Suprapubic skin (tissue), 4 donors: Measurements from ENCODE around the gene AAK1. TPM values are rescaled to one million over a fixed set of nuclear protein-coding genes. Genes with fewer than 3 reads are reported as not detected.

Experiments
- DNase-seq, 2 donors: peaks; one replicate each; pipeline ENCODE4 v3.0.0-alpha.2; 2019; ENCODE audit warnings: low spot score in 2 of 2
- H3K27ac ChIP-seq: fragments of 200-600 bp; sonication (generic); one replicate; pipeline ENCODE4 v1.5.1; 2019
- H3K27me3 ChIP-seq: fragments of 200-600 bp; sonication (generic); one replicate; pipeline ENCODE4 v1.5.1; 2019
- H3K36me3 ChIP-seq: fragments of 200-600 bp; sonication (generic); one replicate; pipeline ENCODE4 v1.5.1; 2019
- H3K4me1 ChIP-seq: fragments of 200-600 bp; sonication (generic); one replicate; pipeline ENCODE4 v1.5.1; 2019
- H3K4me3 ChIP-seq: fragments of 200-600 bp; sonication (generic); one replicate; pipeline ENCODE4 v1.5.1; 2019; ENCODE audit warnings: mild to moderate bottlenecking
- H3K9me3 ChIP-seq: fragments of 200-600 bp; sonication (generic); one replicate; pipeline ENCODE4 v1.5.1; 2019
- CTCF ChIP-seq, 2 donors: fragments of 200-600 bp in 1 of 2; fragments of 450-650 bp in 1 of 2; sonication (generic) in 1 of 2; IDR thresholded peaks; one replicate each; pipeline ENCODE4 v1.5.1; 2016 to 2019; ENCODE audit warnings: antibody characterized with exemption in 2 of 2, mild to moderate bottlenecking in 1 of 2, moderate library complexity in 1 of 2
- EP300 ChIP-seq: sonication (generic); formaldehyde crosslinking; IDR thresholded peaks from one replicate; pipeline ENCODE4 v1.6.1; 2017; ENCODE audit warnings: antibody characterized with exemption
- POLR2A ChIP-seq, 2 donors: fragments of 450-650 bp; IDR thresholded peaks; one replicate each; pipeline ENCODE4 v1.6.1; 2017; ENCODE audit warnings: antibody characterized with exemption in 2 of 2, mild to moderate bottlenecking in 2 of 2, moderate library complexity in 2 of 2
- POLR2AphosphoS5 ChIP-seq, 3 donors: sonication (generic); formaldehyde crosslinking; IDR thresholded peaks; one replicate each; pipeline ENCODE4 v1.6.1; 2017; ENCODE audit warnings: antibody characterized with exemption in 3 of 3
- WGBS: methylation state at CpG from one replicate; pipeline ENCODE4 v1.1.5; 2018; 5-methylcytosine and 5-hydroxymethylcytosine counted together
- total RNA-seq, 4 donors: library from RNA; depleted of rRNA; stranded (reverse); fragments of >200 nt; gene quantifications; one replicate each; pipeline ENCODE4 v1.1.0, GENCODE V29; 2016

Gene AAK1
- total RNA-seq, 4 donors from 2014 or later = 26.4 to 48.4 (median 32.7) TPM

GRCh38 chr2:69603146-69603743 lies 40.3 kb downstream of the AAK1 start:
- H3K36me3 ChIP-seq = no peaks in the 10 kb centered on the region
- H3K9me3 ChIP-seq = no peaks in the 10 kb centered on the region
- DNase-seq = no peak
- 87% methylated on average over 4 of the region's 4 CpGs for WGBS
- no peak overlapping the region for H3K27ac ChIP-seq
- no peaks in the 10 kb centered on the region for H3K27me3 ChIP-seq
- TF ChIP-seq POLR2AphosphoS5 (IDR thresholded peaks at IDR 0.05) (no peak), POLR2A (IDR thresholded peaks at IDR 0.05) (no peak), CTCF (IDR thresholded peaks at IDR 0.05) (no peak), EP300 (no peak)
- H3K4me3 ChIP-seq = no peak overlapping the region
- H3K4me1 ChIP-seq = peaks cover 12% of the 10 kb centered on the region

GRCh38 chr2:69601179-69601612 lies 42.3 kb downstream of the AAK1 start:
- H3K27me3 ChIP-seq = no peaks in the 10 kb centered on the region
- no peaks in the 10 kb centered on the region for H3K9me3 ChIP-seq
- peaks cover 4% of the 10 kb centered on the region for H3K4me1 ChIP-seq
- no peak for DNase-seq
- TF ChIP-seq POLR2A (IDR thresholded peaks at IDR 0.05) (no peak), EP300 (no peak), CTCF (IDR thresholded peaks at IDR 0.05) (no peak), POLR2AphosphoS5 (IDR thresholded peaks at IDR 0.05) (no peak)
- H3K36me3 ChIP-seq = no peaks in the 10 kb centered on the region
- no peak overlapping the region for H3K27ac ChIP-seq
- H3K4me3 ChIP-seq = no peak overlapping the region
- WGBS = 62% methylated on average over 2 of the region's 2 CpGs

- no peak for DNase-seq
- Histone ChIP-seq H3K27me3 (no peaks in the 10 kb centered on the region), H3K36me3 (no peaks in the 10 kb centered on the region), H3K4me3 (no peak overlapping the region), H3K9me3 (no peaks in the 10 kb centered on the region), H3K4me1 (peaks cover 4% of the 10 kb centered on the region), H3K27ac (no peak overlapping the region)
- 87% methylated on average over 4 of the region's 4 CpGs for WGBS
- TF ChIP-seq POLR2A (IDR thresholded peaks at IDR 0.05) (no peak), CTCF (IDR thresholded peaks at IDR 0.05) (no peak), POLR2AphosphoS5 (IDR thresholded peaks at IDR 0.05) (no peak), EP300 (no peak)
Observed at GRCh38 chr2:69600425-69600824, 43.1 kb downstream of the AAK1 start.

GRCh38 chr2:69597843-69598610 lies 45.5 kb downstream of the AAK1 start:
- H3K9me3 ChIP-seq = no peaks in the 10 kb centered on the region
- TF ChIP-seq POLR2AphosphoS5 (IDR thresholded peaks at IDR 0.05) (no peak), EP300 (no peak), CTCF (IDR thresholded peaks at IDR 0.05) (no peak), POLR2A (IDR thresholded peaks at IDR 0.05) (no peak)
- DNase-seq = no peak
- no peak overlapping the region for H3K4me3 ChIP-seq
- no peaks in the 10 kb centered on the region for H3K36me3 ChIP-seq
- no peaks in the 10 kb centered on the region for H3K27me3 ChIP-seq
- H3K4me1 ChIP-seq = peaks cover 4% of the 10 kb centered on the region
- 74% methylated on average over 5 of the region's 5 CpGs for WGBS
- no peak overlapping the region for H3K27ac ChIP-seq

- Histone ChIP-seq H3K36me3 (no peaks in the 10 kb centered on the region), H3K4me1 (peaks cover 4% of the 10 kb centered on the region), H3K27me3 (no peaks in the 10 kb centered on the region), H3K9me3 (no peaks in the 10 kb centered on the region), H3K4me3 (no peak overlapping the region), H3K27ac (no peak overlapping the region)
- no peak for DNase-seq
- WGBS = 91% methylated on average over 5 of the region's 5 CpGs
- TF ChIP-seq EP300 = no peak
- no peak for TF ChIP-seq CTCF (IDR thresholded peaks at IDR 0.05)
- TF ChIP-seq POLR2A (IDR thresholded peaks at IDR 0.05) = no peak
- TF ChIP-seq POLR2AphosphoS5 (IDR thresholded peaks at IDR 0.05) = no peak
Observed at GRCh38 chr2:69597105-69597504, 46.4 kb downstream of the AAK1 start.
